ENCODE data around the gene KAT8.
A peak's percentile ranks its signal among the peaks of the same experiment; 100 is the strongest.

The KAT8 gene

DNA sequence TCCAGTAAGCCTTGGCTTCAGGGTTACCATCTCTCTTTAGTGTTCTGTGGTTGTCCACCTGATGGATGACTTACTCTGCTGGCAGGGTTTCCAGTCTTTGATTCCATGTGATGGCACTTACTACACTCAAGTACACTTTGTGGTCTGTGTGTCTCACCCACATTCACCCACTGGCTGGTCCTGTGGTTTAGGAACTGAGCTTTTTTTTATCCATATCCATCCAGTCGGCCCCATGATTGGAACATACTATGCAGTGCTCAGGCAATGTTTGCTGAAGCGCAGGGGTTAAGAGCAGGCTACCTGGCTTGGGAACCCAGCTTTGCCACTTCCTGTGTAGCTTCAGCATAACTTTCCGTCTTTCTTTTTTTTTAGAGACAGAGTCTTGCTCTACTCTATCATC, 59.7 kb downstream of the KAT8 start:
- TF ChIP-seq, protein P1, sequence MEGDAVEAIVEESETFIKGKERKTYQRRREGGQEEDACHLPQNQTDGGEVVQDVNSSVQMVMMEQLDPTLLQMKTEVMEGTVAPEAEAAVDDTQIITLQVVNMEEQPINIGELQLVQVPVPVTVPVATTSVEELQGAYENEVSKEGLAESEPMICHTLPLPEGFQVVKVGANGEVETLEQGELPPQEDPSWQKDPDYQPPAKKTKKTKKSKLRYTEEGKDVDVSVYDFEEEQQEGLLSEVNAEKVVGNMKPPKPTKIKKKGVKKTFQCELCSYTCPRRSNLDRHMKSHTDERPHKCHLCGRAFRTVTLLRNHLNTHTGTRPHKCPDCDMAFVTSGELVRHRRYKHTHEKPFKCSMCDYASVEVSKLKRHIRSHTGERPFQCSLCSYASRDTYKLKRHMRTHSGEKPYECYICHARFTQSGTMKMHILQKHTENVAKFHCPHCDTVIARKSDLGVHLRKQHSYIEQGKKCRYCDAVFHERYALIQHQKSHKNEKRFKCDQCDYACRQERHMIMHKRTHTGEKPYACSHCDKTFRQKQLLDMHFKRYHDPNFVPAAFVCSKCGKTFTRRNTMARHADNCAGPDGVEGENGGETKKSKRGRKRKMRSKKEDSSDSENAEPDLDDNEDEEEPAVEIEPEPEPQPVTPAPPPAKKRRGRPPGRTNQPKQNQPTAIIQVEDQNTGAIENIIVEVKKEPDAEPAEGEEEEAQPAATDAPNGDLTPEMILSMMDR (IDR thresholded peaks at IDR 0.05; ENCODE audit: extremely low read depth, insufficient read depth, missing control alignments) = no peak
- in situ Hi-C loops (cut with MboI; ENCODE audit: low pct_unique_long_range_greater_than_20kb, low sequenced_read_pairs, unreplicated experiment) = no loop called here
- no peak for DNase-seq (ENCODE audit: low spot score)

DNA sequence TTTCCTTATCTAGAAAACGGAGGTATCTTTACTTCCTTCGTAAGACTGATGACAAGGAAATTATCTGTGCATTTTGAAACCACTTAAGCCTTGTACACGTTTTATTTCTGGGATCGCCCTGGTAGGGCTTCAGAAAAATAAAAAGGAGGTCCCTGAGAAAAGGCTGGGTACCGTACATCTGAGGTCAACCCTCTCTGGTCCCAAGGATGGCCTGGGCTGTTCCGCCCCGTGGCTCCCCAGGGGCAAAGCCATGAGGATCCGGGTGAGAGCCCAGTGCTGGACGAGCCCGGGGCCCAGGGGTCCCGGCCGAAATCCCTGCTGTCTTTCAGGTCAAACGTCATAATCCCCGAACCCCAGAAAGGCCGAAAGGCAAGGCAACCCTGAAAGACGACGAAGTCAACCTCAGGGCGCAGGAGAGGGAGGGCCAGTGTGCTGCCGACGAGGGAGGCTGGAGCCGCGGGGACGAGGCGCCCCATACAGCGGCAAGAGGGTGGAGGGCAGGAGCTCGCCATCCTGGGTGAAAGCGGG, 61.8 kb downstream of the KAT8 start:
- TF ChIP-seq, protein P1 (IDR thresholded peaks at IDR 0.05; ENCODE audit: extremely low read depth, insufficient read depth, missing control alignments) = no peak
- in situ Hi-C loops (cut with MboI; ENCODE audit: low pct_unique_long_range_greater_than_20kb, low sequenced_read_pairs, unreplicated experiment) = no loop called here
- DNase-seq (ENCODE audit: low spot score) = no peak

DNA sequence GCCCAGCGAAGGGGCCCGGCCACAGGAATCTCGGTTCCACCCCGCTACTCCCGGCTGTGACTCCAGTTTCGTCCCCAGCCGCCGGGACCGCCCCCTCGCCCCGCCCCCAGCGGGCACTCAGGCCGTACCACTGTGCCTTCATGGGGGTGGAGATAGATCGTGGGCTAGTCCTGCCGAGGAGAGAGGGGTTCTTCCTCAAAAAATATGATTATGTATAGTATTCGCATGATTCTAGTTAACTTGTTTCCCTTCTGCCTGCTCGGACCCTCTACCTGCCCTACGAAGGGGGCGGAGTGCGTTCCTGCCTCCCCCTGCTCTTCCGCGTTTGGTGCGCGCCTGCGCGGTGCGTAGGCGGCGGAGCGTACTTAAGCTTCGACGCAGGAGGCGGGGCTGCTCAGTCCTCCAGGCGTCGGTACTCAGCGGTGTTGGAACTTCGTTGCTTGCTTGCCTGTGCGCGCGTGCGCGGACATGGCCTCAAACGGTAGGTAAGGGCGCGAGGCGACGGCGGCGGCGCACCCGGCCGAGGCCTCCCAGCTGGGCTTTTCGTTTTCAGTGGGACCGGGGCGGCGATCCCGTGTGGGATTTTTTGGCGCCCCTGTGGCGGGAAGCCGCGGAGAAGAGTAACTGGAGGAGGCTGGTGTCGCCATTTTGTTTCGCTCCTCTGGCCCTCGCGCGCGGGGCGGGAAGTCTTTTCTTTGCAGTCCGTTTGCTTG, 62.4 kb downstream of the KAT8 start, which contains the start of gene FUS:
TSS of gene FUS (plus strand) at position 393 of the 713 bp plus-strand sequence. CDS start at position 469, 76 bp downstream.
- TF ChIP-seq, protein P1 (IDR thresholded peaks at IDR 0.05; ENCODE audit: extremely low read depth, insufficient read depth, missing control alignments) = no peak
- DNase-seq (ENCODE audit: low spot score) = peak; percentile 96
- in situ Hi-C loops (cut with MboI; ENCODE audit: low pct_unique_long_range_greater_than_20kb, low sequenced_read_pairs, unreplicated experiment) = no loop called here

Data from GM13977 (cell line).